DMS114 treated with DMSO at 0.1 percent for 48 hours (cell line): ENCODE results near the gene MRM3.
A peak's percentile ranks its signal among the peaks of the same experiment; 100 is the strongest.
"Not testable (repeated sequence)": the region's sequence is repeated elsewhere in the genome, so short reads cannot be mapped to it uniquely, and the experiment has no call there.

Experiments used
- DNase-seq: peaks from one replicate; lab custom pipeline; 2025; ENCODE audit not compliant: unreplicated experiment; lab: John Stamatoyannopoulos, UW

MRM3 gene

GRCh38 chr17:794876-795275 lies 12.7 kb downstream of the MRM3 start:
- DNase-seq: peak; percentile 34

GRCh38 chr17:795276-795675 lies 13.1 kb downstream of the MRM3 start:
- no peak for DNase-seq

GRCh38 chr17:795721-796120 lies 13.6 kb downstream of the MRM3 start:
- no peak for DNase-seq

GRCh38 chr17:796609-797008 lies 14.5 kb downstream of the MRM3 start:
- DNase-seq: no peak

GRCh38 chr17:797236-797840 lies 15.2 kb downstream of the MRM3 start:
- DNase-seq: no peak

- DNase-seq: no peak
These were observed 16.1 kb downstream of the MRM3 start for GRCh38 chr17:798246-798645.

- DNase-seq: no peak
These were observed 17.1 kb downstream of the MRM3 start for GRCh38 chr17:799261-799660.

GRCh38 chr17:800446-801242 lies 18.5 kb downstream of the MRM3 start:
- no peak for DNase-seq

- no peak for DNase-seq
These were observed 19.5 kb downstream of the MRM3 start for GRCh38 chr17:801660-802059.

GRCh38 chr17:802481-802880 lies 20.3 kb downstream of the MRM3 start:
- DNase-seq: no peak

- no peak for DNase-seq
These were observed 21.0 kb downstream of the MRM3 start for GRCh38 chr17:802901-803881.

- no peak for DNase-seq
These were observed 22.6 kb downstream of the MRM3 start for GRCh38 chr17:804541-805435.

- DNase-seq: not testable (repeated sequence)
These were observed 23.7 kb downstream of the MRM3 start for GRCh38 chr17:805886-806285.

GRCh38 chr17:806346-806745 lies 24.2 kb downstream of the MRM3 start:
- DNase-seq: no peak

- DNase-seq: no peak
These were observed 24.8 kb downstream of the MRM3 start for GRCh38 chr17:806781-807522.

- no peak for DNase-seq
These were observed 25.6 kb downstream of the MRM3 start for GRCh38 chr17:807523-808294.

- no peak for DNase-seq
These were observed 29.1 kb downstream of the MRM3 start for GRCh38 chr17:811051-811784.

GRCh38 chr17:812638-813204 lies 30.6 kb downstream of the MRM3 start:
- no peak for DNase-seq
